Endometrial microvascular endothelial cells (primary cell): ENCODE measurements around the gene C2orf42. TPM values are rescaled to one million over a fixed set of nuclear protein-coding genes. Genes with fewer than 3 reads are reported as not detected.
"Not testable (repeated sequence)": the region's sequence is repeated elsewhere in the genome, so short reads cannot be mapped to it uniquely, and the experiment has no call there.

Experiments used
- in situ Hi-C: cut with HindIII; loops from 2 replicates; pipeline ENCODE4 v1.10.0; 2017; ENCODE audit warnings: low sequenced_read_pairs, low pct_unique_long_range_greater_than_20kb; ENCODE audit errors: inconsistent ontology term
- total RNA-seq: library from RNA; depleted of rRNA; stranded (reverse); fragments of >200 nt; gene quantifications from one replicate; pipeline ENCODE4 v1.2.3, GENCODE V29; 2015; ENCODE audit errors: inconsistent ontology term

C2orf42 gene
- total RNA-seq, 1 donor from 2014 or later, result 13.1 TPM

DNA sequence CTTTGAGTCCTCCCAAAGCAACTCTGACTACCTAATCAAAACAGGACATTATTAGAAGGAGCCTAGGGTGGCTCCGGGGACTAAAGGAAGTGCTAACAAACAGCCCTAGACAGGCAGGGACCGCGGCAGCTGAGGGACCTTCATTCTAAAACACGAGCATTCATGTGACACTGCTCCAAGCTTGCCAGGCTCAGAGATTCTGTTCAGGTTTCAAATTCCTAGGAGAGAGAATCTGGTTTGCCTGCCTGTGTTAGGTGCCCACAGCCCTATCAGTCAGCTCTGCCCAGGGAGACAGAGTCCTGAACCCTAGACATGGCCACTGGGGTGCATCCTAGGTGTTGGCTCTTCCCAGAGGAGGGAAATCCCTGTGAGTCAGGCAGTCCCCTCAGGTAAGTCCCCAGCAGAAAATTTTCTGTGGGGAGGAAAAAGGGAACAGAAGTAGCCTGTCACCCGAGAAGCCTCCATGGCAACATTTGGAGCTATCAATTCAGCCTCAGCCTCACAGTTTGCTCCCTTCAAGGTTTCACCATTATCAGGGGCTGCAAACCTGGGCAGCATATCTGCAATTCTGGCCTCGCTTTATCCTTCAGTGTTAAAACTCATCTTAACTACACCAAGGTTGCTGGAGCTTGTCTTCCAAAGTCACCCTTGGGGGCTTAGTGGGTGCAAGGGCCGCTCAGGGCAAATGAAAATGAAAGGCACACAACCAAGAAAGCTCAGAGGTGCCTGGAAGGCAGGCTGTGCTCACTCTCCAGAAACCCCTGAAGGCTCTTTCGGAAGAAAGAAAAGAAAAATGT lies 75.0 kb downstream of the C2orf42 start:
- in situ Hi-C loops, result no loop called here

DNA sequence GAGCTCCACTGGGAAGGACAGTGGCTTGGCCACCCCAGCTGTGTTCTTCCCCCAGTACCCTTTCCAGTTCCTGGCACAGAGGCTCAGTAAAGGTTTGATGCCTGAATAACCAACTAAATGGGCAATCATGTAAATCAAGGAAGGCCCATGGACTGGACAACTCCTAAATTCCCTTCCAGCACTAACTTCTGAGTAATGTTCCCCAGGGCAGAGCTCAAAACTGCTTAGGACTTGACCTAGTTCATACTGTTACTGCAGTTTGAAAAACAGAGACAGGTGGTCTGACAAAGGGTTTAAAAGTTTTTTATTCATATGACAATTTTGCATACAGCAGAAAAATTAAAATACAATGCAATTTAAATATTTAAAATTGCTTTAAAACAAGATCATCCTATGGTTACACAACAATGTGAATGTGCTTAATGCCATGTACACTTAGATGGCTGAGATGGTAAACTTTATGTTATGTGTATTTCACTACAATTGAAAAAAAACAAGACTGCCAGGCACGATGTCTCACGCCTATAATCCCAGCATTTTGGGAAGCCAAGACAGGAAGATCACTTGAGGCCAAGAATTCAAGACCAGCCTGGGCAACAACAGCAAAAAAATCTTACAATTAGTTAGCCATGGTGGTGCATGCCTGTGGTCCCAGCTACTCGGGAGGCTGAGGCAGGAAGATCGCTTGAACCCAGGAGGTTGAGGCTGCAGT lies 77.3 kb downstream of the C2orf42 start:
- in situ Hi-C loops, result no loop called here

DNA sequence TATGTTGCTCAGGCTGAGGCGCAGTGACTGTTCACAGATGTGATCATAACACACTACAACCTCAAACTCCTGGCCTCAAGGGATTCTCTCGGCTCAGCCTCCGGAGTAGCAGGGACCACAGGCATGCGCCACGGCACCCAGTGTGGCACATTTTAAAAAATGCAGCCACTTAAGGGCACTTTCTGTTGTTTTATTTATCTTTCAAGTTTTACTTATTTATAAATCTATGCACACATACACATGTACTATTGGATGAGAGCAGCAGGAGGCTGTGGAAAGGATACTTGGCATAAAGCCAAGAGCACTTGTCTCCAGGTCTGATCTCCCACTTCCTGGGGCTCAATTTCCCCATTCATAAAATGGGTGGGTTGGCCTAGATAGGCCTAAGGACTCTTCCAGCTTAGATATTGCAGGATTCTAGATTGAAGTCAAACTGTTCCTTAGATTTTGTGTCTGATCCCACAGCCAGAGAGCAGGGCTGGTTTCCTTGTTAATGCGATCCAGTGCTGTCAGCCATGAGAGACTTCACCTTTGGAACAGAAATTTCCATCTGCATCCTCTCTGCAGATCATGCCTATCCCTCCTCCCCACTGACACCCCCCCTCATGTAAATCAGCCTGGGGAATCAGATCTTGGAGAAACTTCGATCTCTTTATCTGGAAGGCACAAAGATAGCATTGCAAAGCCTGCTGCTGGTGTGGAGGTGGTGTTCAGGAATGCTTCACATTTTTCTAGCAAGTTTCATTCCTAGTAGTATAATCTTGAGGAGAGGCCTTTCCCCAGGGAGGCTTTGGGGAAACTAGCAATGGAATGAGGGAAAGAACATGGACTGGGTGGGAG lies 78.8 kb downstream of the C2orf42 start:
- in situ Hi-C loops, result no loop called here

DNA sequence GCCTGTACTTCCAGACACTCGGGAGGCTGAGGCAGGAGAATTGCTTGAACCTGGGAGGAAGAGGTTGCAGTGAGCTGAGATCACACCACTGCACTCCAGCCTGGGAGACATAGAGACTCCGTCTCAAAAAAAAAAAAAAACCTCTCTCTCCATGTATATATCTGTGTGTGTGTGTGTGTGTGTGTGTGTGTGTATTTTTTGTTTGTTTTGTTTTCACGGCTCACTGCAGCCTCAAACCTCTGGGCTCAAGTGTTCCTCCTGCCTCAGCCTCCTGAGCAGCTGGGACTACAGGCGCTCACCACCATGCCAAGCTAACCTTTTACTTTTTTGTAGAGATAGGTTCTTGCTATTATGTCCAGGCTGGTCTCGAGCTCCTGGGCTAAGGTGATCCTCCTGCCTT lies 80.4 kb downstream of the C2orf42 start:
- in situ Hi-C loops, result not testable (repeated sequence)

DNA sequence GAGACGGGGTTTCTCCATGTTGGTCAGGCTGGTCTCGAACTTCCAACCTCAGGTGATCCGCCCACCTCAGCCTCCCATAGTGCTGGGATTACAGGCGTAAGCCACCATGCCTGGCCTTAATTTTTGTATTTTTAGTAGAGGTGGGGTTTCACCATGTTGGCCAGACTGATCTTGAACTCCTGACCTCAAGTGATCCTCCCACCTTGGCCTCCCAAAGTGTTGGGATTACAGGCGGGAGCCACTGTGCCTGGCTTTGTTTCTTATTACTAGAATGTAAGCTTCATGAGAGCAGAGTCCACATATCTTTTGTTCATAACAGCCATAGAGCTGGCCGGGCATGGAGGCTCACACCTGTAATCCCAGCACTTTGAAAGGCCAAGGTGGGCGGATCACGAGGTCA lies 84.7 kb downstream of the C2orf42 start:
- in situ Hi-C loops, result not testable (repeated sequence)

DNA sequence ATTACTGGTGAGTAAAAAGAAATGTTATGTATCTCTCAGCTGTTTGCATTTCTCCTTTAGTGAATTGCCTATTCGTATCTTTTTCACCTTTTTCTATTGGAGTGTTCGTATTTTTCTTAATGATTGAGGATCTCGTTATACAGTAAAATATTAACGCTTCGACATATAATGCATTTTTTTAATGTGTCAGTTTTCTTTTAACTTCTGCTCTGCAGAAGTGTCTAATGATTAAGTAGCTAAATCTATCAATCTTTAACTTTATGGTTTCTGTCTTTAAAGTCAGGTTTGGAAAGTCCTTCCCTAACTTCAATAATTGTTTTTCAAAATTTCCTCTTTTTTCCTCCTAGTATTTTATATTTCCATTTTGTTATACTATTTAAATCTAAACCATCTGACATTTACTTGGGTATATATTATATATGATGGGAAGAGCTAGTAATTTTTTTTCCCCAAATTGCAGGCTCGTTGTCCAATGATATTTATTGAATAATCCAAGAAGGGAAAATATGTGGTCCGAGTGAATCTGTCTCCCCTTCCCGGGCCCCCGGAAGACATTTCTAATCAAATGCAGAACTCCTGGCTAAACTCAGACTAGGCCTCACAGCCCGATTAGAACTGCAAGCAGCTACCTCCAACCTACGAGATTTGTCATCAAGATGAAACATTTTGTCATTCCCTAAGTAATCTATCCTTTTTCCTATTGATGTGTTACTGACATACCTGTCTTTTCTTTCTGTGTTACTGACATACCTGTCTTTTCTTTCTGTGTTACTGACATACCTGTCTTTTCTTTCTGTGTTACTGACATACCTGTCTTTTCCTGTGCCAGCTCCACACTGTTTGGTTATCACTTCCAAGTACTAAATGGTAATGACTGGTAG lies 86.3 kb downstream of the C2orf42 start:
- in situ Hi-C loops, result no loop called here

DNA sequence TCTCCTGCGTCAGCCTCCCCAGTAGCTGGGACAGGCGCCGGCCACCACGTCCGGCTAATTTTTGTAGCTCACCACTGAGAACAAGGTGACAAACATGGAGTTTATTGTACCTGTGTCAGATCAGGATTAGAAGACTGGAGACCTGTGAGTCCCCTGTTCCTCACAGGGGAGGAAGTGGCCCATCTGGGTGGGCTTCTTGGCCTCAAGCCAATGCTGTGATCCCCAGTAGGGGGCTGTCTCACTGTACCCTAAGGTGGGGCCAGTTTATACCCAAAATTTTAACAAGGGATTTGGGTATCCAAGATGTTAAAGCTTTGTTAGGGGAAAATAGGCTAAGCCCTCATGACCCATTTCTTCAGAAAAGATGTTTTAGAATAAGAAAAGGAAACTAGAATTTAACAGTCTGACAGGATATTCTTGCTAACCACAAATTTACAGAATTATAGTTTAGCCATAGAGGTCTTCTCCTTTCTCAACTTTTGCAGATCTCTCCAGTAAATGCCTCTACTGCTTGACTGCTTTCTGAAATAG lies 87.2 kb downstream of the C2orf42 start:
- in situ Hi-C loops, result no loop called here

DNA sequence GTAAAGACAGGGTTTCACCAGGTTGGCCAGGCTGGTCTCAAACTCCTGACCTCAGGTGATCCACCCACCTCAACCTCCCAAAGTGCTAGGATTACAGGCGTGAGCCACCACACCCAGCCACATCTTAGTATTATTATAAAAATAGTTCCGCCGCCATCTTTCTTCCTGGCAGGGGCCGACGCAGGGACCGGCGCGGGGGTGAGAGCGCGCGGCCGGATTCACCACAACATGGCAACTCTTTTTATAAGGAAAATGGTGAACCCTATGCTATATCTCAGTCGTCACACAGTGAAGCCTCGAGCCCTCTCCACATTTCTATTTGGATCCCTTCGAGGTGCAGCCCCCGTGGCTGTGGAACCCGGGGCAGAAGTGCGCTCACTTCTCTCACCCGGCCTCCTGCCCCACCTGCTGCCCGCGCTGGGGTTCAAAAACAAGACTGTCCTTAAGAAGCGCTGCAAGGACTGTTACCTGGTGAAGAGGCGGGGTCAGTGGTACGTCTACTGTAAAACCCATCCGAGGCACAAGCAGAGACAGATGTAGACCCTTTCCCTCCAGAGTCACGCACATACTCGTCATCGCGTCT lies 88.4 kb downstream of the C2orf42 start:
- in situ Hi-C loops, result not testable (repeated sequence)

DNA sequence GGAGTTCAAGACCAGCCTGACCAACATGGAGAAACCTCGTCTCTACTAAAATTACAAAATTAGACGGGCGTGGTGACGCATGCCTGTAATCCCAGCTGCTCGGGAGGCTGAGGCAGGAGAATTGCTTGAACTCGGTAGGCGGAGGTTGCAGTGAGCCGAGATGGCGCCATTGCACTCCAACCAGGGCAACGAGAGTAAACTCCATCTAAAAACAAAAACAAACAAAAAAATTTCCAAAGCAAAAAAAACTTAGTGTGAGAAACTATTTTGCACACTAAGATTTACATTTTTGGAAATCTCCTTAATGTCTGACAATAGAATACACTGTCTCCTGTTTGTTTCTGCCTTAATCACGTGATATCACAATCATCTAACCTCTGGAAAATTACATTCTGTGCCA lies 89.1 kb downstream of the C2orf42 start:
- in situ Hi-C loops, result not testable (repeated sequence)

DNA sequence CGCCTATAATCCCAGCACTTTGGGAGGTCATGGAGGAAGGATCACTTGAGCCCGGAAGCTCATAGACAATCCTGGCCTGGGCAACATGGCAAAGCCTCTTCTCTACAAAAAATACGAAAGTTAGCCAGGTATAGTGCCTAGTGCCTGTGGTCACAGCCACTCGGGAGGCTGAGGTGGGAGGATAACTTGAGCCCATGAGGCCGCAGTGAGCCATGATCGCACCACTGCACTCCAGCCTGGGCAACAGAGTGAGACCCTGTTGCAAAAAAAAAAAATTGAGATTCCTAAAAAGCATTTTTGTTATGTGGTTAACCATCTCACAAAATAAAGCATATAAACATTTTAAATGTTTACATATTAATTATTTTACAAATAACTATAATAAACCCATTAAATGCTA lies 89.6 kb downstream of the C2orf42 start:
- in situ Hi-C loops, result no loop called here

Other genes with a start within 250 kb of the C2orf42 start
- not detected for gene ASPRV1, start 229.4 kb downstream of the C2orf42 start, total RNA-seq
- gene PCBP1, start 103.5 kb downstream of the C2orf42 start, total RNA-seq, result 154 TPM
- 55.4 TPM for gene TIA1, start 57.6 kb upstream of the C2orf42 start, total RNA-seq
- 27.1 TPM for gene PCYOX1, start 67.1 kb upstream of the C2orf42 start, total RNA-seq
- gene SNRPG, start 102.7 kb upstream of the C2orf42 start, total RNA-seq, result 238 TPM
- gene FAM136A, start 111.0 kb upstream of the C2orf42 start, total RNA-seq, result 86.4 TPM